ENCODE measurements around the gene MAPK10.

The MAPK10 gene

GRCh38 chr4:86294883-86295282, 65.0 kb downstream of the MAPK10 start:
- H3K36me3 ChIP-seq (ENCODE audit: control insufficient read depth in 2 of 2, insufficient read depth in 1 of 2, low read length in 2 of 2) = no peaks in the 10 kb centered on the region
- no peak overlapping the region for H3K4me3 ChIP-seq (ENCODE audit: low read depth, low read length)
- ChIA-PET POLR2A (no interaction called here), CTCF (no interaction called here)
- H3K9me3 ChIP-seq (ENCODE audit: control insufficient read depth, insufficient read depth, low read depth, low read length) = no peaks in the 10 kb centered on the region
- H3K27ac ChIP-seq (ENCODE audit: extremely low read depth, low read depth, low read length) = no peak overlapping the region
- no peaks in the 10 kb centered on the region for H3K4me1 ChIP-seq (ENCODE audit: control insufficient read depth, insufficient read depth, low read length)
- TF ChIP-seq ZNF184 (tag by site-specific recombination; IDR thresholded peaks at IDR 0.05) (no peak), ZNF169 (tag by site-specific recombination; IDR thresholded peaks at IDR 0.05) (no peak), ZNF791 (tag by site-specific recombination; IDR thresholded peaks at IDR 0.05) (no peak), ZNF785 (tag by site-specific recombination; IDR thresholded peaks at IDR 0.05) (no peak), HOXA7 (CRISPR knock-in tag; IDR thresholded peaks at IDR 0.05; ENCODE audit: borderline replicate concordance) (no peak), ZNF18 (tag by site-specific recombination; IDR thresholded peaks at IDR 0.05) (no peak), ZFP41 (tag by site-specific recombination; IDR thresholded peaks at IDR 0.05; ENCODE audit: borderline replicate concordance) (no peak)

- CTCF ChIA-PET = no interaction called here
- no peak overlapping the region for H3K27ac ChIP-seq (ENCODE audit: extremely low read depth, low read depth, low read length)
- H3K36me3 ChIP-seq (ENCODE audit: control insufficient read depth in 2 of 2, insufficient read depth in 1 of 2, low read length in 2 of 2) = no peaks in the 10 kb centered on the region
- no peaks in the 10 kb centered on the region for H3K4me1 ChIP-seq (ENCODE audit: control insufficient read depth, insufficient read depth, low read length)
- POLR2A ChIA-PET = no interaction called here
- H3K9me3 ChIP-seq (ENCODE audit: control insufficient read depth, insufficient read depth, low read depth, low read length) = no peaks in the 10 kb centered on the region
- no peak overlapping the region for H3K4me3 ChIP-seq (ENCODE audit: low read depth, low read length)
- no peak for TF ChIP-seq ZNF843 (tag by site-specific recombination; IDR thresholded peaks at IDR 0.05)
- TF ChIP-seq, protein P1, sequence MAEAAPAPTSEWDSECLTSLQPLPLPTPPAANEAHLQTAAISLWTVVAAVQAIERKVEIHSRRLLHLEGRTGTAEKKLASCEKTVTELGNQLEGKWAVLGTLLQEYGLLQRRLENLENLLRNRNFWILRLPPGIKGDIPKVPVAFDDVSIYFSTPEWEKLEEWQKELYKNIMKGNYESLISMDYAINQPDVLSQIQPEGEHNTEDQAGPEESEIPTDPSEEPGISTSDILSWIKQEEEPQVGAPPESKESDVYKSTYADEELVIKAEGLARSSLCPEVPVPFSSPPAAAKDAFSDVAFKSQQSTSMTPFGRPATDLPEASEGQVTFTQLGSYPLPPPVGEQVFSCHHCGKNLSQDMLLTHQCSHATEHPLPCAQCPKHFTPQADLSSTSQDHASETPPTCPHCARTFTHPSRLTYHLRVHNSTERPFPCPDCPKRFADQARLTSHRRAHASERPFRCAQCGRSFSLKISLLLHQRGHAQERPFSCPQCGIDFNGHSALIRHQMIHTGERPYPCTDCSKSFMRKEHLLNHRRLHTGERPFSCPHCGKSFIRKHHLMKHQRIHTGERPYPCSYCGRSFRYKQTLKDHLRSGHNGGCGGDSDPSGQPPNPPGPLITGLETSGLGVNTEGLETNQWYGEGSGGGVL (tag by site-specific recombination; IDR thresholded peaks at IDR 0.05) = no peak
- no peak for TF ChIP-seq ZNF530 (tag by site-specific recombination; IDR thresholded peaks at IDR 0.05; ENCODE audit: low read depth)
- TF ChIP-seq ZNF311 (tag by site-specific recombination; IDR thresholded peaks at IDR 0.05; ENCODE audit: borderline replicate concordance) = no peak
- TF ChIP-seq ZNF600 (tag by site-specific recombination; IDR thresholded peaks at IDR 0.05) = no peak
- TF ChIP-seq ZNF10 (tag by site-specific recombination; IDR thresholded peaks at IDR 0.05) = no peak
- TF ChIP-seq ZNF157 (tag by site-specific recombination; IDR thresholded peaks at IDR 0.05) = no peak
Observed at GRCh38 chr4:86291180-86291579, 68.7 kb downstream of the MAPK10 start.

DNA sequence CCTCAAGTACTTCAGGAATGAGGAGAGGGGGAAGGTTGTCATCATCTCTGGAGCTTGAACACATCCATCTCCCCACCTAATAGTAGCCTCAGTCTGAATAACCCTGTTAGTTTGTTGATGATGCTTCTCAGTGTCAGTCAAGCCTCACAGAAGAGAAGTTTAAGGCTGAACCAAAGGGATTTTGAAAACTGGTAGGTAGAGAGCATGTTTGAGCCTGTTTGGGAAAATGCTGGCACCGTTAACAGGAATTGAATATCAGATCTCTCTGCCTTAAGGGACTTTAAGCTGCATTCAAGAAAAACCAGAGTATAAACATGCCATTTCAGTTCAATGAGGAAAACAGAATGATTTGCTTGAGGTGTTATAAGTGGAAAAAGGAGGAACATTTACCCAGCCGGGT, 73.1 kb downstream of the MAPK10 start:
- ChIA-PET POLR2A (no interaction called here), CTCF (interaction anchor here (0.7 kb wide), 1 partner anchor 14 kb away, joined by 3 read pairs; no protein-coding TSS in a partner anchor)
- Histone ChIP-seq H3K4me1 (ENCODE audit: control insufficient read depth, insufficient read depth, low read length) (no peaks in the 10 kb centered on the region), H3K36me3 (ENCODE audit: control insufficient read depth in 2 of 2, insufficient read depth in 1 of 2, low read length in 2 of 2) (no peaks in the 10 kb centered on the region), H3K27ac (ENCODE audit: extremely low read depth, low read depth, low read length) (no peak overlapping the region), H3K9me3 (ENCODE audit: control insufficient read depth, insufficient read depth, low read depth, low read length) (no peaks in the 10 kb centered on the region), H3K4me3 (ENCODE audit: low read depth, low read length) (no peak overlapping the region)
- no peak for TF ChIP-seq ZNF623 (tag by site-specific recombination; IDR thresholded peaks at IDR 0.05)
- TF ChIP-seq ZNF335 (tag by site-specific recombination; conservative IDR thresholded peaks at IDR 0.05) = no peak
- no peak for TF ChIP-seq ZNF10 (tag by site-specific recombination; IDR thresholded peaks at IDR 0.05)
- no peak for TF ChIP-seq ZNF664 (tag by site-specific recombination; IDR thresholded peaks at IDR 0.05)
- no peak for TF ChIP-seq SETDB1 (IDR thresholded peaks at IDR 0.05; ENCODE audit: insufficient read length, low read length)
- TF ChIP-seq ZNF214 (tag by site-specific recombination; IDR thresholded peaks at IDR 0.05; ENCODE audit: borderline replicate concordance) = no peak
- TF ChIP-seq SP3 (tag by site-specific recombination; IDR thresholded peaks at IDR 0.05) = no peak

Measured in HEK293 (cell line).